Epithelial cell of esophagus (primary cell): ENCODE results near the gene TBC1D3B.

ENCODE experiments used
- DNase-seq: peaks from one replicate; pipeline ENCODE4 v3.0.0; 2010; ENCODE audit warnings: low read depth
- H3K4me3 ChIP-seq: 2 replicates; pipeline ENCODE4 v1.5.1; 2011; ENCODE audit warnings: mild to moderate bottlenecking, low read length, control low read depth
- CTCF ChIP-seq: IDR thresholded peaks from 2 replicates; pipeline ENCODE4 v1.5.1; 2011; ENCODE audit warnings: low read depth, mild to moderate bottlenecking, low read length, control low read depth, inconsistent platforms; ENCODE audit not compliant: insufficient read depth; ENCODE audit errors: missing control alignments

The TBC1D3B gene

GRCh38 chr17:36130346-36130745 lies 46.1 kb downstream of the TBC1D3B start:
- no peak for DNase-seq
- no peak overlapping the region for H3K4me3 ChIP-seq
- no peak for TF ChIP-seq CTCF

- TF ChIP-seq CTCF: no peak
- no peak overlapping the region for H3K4me3 ChIP-seq
- no peak for DNase-seq
Measured at GRCh38 chr17:36129616-36130015, 46.8 kb downstream of the TBC1D3B start.

- TF ChIP-seq CTCF: no peak
- DNase-seq: no peak
- no peak overlapping the region for H3K4me3 ChIP-seq
Measured at GRCh38 chr17:36128411-36128978, 47.9 kb downstream of the TBC1D3B start.

- DNase-seq: no peak
- H3K4me3 ChIP-seq: no peak overlapping the region
- TF ChIP-seq CTCF: no peak
Measured at GRCh38 chr17:36127911-36128310, 48.5 kb downstream of the TBC1D3B start.

GRCh38 chr17:36127199-36127893 lies 49.1 kb downstream of the TBC1D3B start:
- no peak for TF ChIP-seq CTCF
- DNase-seq: no peak

GRCh38 chr17:36124879-36125824 lies 51.3 kb downstream of the TBC1D3B start:
- TF ChIP-seq CTCF: peak; percentile 2
- DNase-seq: no peak
- no peak overlapping the region for H3K4me3 ChIP-seq

More at GRCh38 chr17:36127199-36127893, 49.1 kb downstream of the TBC1D3B start:
- no peak overlapping the region for H3K4me3 ChIP-seq
